ENCODE results near the gene XG. TPM values are rescaled to one million over a fixed set of nuclear protein-coding genes. Genes with fewer than 3 reads are reported as not detected.
"Not testable (repeated sequence)": the region's sequence is repeated elsewhere in the genome, so short reads cannot be mapped to it uniquely, and the experiment has no call there.

The XG gene
- total RNA-seq, 2 experiments from 2014 or later, result not detected

DNA sequence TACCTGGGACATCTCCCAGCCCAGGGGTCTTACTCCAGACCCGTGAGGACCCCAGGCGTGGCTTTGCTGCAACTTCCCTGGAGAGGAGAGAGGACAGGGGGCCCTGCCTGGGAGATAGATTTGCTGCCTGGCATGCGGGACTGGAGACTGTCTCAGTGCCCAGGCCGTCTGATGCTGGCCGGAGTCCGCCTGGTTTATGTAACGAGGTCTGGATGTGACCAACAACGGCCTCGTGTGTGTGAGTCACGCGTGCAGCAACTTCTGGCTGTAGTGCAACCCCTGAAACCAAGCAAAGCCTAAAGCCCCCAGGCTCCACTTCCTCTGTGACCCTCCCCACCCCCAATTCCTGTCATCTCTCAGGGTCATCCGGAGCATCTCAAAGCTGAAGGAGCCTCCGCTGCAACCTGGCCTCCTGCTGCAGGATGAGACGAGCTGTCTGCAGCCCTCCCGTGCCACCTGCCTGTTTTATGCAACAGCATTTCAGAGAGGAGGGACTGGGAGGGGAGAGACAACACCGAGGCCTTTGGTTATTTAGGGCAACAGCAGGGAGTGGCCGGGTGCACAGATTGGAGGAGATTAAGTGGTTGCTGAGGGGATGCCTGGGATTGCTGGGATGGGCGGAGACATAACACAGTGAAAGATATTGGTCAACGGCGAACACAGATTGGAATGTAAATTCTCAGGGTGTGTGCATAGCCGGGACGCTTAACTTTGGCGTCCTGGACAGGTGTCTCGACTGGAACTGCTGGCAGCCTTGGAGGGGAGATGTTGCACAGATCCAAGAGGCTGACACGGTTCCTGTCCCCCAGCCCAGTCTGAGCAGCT lies 16.0 kb downstream of the XG start:
- TF ChIP-seq, protein P1, sequence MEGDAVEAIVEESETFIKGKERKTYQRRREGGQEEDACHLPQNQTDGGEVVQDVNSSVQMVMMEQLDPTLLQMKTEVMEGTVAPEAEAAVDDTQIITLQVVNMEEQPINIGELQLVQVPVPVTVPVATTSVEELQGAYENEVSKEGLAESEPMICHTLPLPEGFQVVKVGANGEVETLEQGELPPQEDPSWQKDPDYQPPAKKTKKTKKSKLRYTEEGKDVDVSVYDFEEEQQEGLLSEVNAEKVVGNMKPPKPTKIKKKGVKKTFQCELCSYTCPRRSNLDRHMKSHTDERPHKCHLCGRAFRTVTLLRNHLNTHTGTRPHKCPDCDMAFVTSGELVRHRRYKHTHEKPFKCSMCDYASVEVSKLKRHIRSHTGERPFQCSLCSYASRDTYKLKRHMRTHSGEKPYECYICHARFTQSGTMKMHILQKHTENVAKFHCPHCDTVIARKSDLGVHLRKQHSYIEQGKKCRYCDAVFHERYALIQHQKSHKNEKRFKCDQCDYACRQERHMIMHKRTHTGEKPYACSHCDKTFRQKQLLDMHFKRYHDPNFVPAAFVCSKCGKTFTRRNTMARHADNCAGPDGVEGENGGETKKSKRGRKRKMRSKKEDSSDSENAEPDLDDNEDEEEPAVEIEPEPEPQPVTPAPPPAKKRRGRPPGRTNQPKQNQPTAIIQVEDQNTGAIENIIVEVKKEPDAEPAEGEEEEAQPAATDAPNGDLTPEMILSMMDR (IDR thresholded peaks at IDR 0.05), result no peak
- H3K4me1 Mint-ChIP-seq (ENCODE audit: low read depth), result peaks cover 4% of the 10 kb centered on the region
- no peak for DNase-seq
- ChIA-PET POLR2A (no interaction called here), CTCF (no interaction called here)
- H3K4me3 Mint-ChIP-seq, result no peak overlapping the region
- intact Hi-C loops (cut with micrococcal nuclease), result no loop called here
- ATAC-seq, result no peak
- peaks cover 2% of the 10 kb centered on the region for H3K27me3 Mint-ChIP-seq
- H3K36me3 Mint-ChIP-seq (ENCODE audit: low read depth), result no peaks in the 10 kb centered on the region
- H3K27ac Mint-ChIP-seq, result no peak overlapping the region
- H3K9me3 Mint-ChIP-seq, result no peaks in the 10 kb centered on the region

DNA sequence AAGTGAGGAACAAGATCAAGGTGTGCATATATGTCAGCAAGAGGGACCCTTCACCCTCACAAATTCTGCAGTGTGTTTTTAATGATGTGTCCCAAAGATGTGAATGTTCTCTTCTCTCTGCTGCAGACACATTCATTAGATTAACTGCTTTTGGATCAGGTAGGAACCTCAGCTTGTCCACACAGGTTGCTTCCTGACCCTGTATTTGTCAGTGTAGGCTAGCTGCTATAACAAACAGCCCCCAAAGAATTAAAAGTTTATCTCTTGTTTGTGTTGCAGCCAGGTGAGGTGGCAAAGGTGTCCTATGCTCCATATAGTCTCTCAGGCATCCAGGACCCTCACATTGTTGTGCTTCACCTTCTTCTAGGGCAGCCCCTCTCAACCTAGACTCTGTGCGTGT lies 17.8 kb downstream of the XG start:
- no peak overlapping the region for H3K27ac Mint-ChIP-seq
- intact Hi-C loops (cut with micrococcal nuclease), result no loop called here
- H3K36me3 Mint-ChIP-seq (ENCODE audit: low read depth), result no peaks in the 10 kb centered on the region
- H3K9me3 Mint-ChIP-seq, result peaks cover 4% of the 10 kb centered on the region
- H3K27me3 Mint-ChIP-seq, result peaks cover 2% of the 10 kb centered on the region
- no peak overlapping the region for H3K4me3 Mint-ChIP-seq
- no peak for ATAC-seq
- no peak for DNase-seq
- ChIA-PET CTCF (no interaction called here), POLR2A (no interaction called here)
- TF ChIP-seq, protein P1 (IDR thresholded peaks at IDR 0.05), result no peak
- H3K4me1 Mint-ChIP-seq (ENCODE audit: low read depth), result peaks cover 4% of the 10 kb centered on the region

DNA sequence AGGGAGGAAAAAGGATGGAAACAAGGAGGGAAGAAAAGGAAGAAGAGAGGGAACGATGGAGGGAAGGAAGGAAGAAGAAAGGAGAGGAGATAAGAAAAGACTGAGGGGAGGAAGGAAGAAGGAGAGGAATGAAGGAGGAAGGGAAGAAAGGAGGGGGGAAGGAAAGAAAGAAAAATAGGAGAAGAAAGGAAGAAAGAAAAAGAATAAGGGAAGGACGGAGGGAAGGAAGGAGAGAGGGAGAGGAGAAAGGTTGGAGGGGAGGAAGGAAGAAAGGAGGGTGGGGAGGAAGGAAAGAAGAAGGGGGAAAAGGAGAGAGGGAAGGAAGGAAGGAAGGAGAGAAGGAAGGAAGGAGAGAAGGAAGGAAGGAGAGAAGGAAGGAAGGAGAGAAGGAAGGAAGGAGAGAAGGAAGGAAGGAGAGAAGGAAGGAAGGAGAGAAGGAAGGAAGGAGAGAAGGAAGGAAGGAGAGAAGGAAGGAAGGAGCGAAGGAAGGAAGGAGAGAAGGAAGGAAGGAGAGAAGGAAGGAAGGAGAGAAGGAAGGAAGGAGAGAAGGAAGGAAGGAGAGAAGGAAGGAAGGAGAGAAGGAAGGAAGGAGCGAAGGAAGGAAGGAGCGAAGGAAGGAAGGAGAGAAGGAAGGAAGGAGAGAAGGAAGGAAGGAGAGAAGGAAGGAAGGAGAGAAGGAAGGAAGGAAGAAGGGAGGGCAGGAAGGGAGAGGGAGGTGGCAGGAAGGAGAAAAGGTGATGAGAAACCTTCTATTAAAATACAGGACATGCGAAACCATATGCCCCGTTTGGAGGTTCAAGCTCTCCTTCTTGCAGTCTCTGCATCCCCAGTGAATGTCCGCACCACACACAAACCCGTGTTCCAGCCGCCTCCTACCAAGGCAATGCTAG lies 21.6 kb downstream of the XG start:
- ATAC-seq; H3K4me1 Mint-ChIP-seq (ENCODE audit: low read depth); H3K9me3 Mint-ChIP-seq; intact Hi-C loops (cut with micrococcal nuclease); H3K27ac Mint-ChIP-seq; POLR2A ChIA-PET; H3K27me3 Mint-ChIP-seq; H3K36me3 Mint-ChIP-seq (ENCODE audit: low read depth); CTCF ChIA-PET; DNase-seq; H3K4me3 Mint-ChIP-seq: not testable (repeated sequence)

DNA sequence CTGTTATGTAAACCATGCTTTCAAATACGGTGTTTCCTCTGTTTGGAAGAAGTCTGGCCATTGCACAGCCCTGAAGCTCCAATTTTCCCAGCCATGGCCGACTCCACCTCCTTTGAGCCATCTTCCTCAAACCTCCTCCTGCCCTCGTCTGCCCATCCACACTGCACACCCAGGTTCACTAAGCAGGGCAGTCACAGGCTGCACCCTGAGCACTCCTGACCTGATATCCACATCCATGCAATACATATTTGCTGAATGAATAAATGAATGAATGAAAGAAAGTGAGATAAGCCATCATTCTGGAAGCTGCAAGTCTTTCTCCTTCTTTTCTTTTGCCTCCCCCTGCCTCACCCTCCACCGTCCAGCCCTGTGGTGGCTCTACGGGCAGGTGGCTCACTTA lies 22.2 kb downstream of the XG start:
- no peaks in the 10 kb centered on the region for H3K4me1 Mint-ChIP-seq (ENCODE audit: low read depth)
- TF ChIP-seq, protein P1 (IDR thresholded peaks at IDR 0.05), result no peak
- no peak overlapping the region for H3K27ac Mint-ChIP-seq
- ATAC-seq, result no peak
- no peak overlapping the region for H3K4me3 Mint-ChIP-seq
- ChIA-PET POLR2A (no interaction called here), CTCF (no interaction called here)
- peaks cover 6% of the 10 kb centered on the region for H3K9me3 Mint-ChIP-seq
- H3K27me3 Mint-ChIP-seq, result peaks cover 2% of the 10 kb centered on the region
- no peak for DNase-seq
- H3K36me3 Mint-ChIP-seq (ENCODE audit: low read depth), result no peaks in the 10 kb centered on the region
- intact Hi-C loops (cut with micrococcal nuclease), result no loop called here

DNA sequence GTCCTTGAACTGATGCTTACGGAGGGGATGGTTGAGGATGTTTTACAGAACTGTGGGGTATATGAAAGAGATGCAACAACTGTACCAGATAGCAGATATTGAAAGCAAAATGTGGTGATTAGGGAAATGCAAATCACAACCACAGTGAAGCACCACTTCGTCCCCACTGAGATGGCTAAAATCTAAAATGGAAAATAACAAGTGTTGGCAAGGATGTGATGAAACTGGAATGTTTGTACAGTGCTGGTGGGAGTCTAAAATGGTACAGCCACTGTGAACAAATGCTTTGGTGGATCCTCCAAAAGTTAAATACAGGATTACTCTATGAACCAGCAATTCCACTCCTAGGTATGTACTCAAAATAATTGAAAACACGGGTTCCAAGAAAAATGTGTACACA lies 22.9 kb downstream of the XG start:
- CTCF ChIA-PET, result no interaction called here
- ATAC-seq (no peak), DNase-seq (no peak)
- no peaks in the 10 kb centered on the region for H3K36me3 Mint-ChIP-seq (ENCODE audit: low read depth)
- TF ChIP-seq, protein P1 (IDR thresholded peaks at IDR 0.05), result no peak
- no peak overlapping the region for H3K27ac Mint-ChIP-seq
- no peak overlapping the region for H3K4me3 Mint-ChIP-seq
- peaks cover 2% of the 10 kb centered on the region for H3K27me3 Mint-ChIP-seq
- peaks cover 6% of the 10 kb centered on the region for H3K9me3 Mint-ChIP-seq
- H3K4me1 Mint-ChIP-seq (ENCODE audit: low read depth), result no peaks in the 10 kb centered on the region
- POLR2A ChIA-PET, result no interaction called here
- intact Hi-C loops (cut with micrococcal nuclease), result no loop called here

DNA sequence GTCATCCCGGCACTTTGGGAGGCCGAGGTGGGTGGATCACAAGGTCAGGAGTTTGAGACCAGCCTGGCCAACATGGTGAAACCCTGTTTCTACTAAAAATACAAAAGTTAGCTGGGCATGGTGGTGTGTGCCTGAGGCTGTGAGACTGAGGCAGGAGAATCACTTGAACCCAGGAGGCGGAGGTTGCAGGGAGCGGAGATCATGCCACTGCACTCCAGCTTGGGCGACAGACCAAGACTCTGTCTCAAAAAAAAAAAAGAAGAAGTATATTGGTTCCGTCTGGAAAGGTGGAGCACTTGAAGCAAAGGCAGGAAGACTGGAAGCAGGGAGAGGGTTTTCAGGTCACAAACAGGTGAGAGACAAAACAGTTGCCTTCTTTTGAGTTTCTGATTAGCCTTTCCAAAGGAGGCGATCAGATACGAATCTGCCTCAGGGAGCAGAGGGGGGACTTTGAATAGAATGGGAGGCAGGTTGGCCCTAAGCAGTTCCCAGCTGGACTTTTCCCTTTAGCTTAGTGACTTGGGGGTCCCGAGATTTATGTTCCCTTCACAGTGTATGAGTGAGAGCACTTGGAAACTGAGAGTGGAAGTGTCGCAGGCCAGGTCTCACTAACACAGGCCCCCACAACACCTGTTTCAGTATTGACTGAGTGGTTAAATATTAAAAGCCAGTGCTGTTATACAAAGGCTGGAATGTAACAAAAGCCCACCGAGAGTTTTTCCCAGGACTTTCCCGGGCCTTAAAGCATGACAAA lies 28.8 kb downstream of the XG start:
- DNase-seq; CTCF ChIA-PET; intact Hi-C loops (cut with micrococcal nuclease); H3K36me3 Mint-ChIP-seq (ENCODE audit: low read depth); H3K27ac Mint-ChIP-seq; ATAC-seq; POLR2A ChIA-PET; H3K9me3 Mint-ChIP-seq; H3K4me1 Mint-ChIP-seq (ENCODE audit: low read depth); H3K4me3 Mint-ChIP-seq; H3K27me3 Mint-ChIP-seq: not testable (repeated sequence)

All from activated CD8-positive, alpha-beta T cell treated with anti-CD3 and anti-CD28 coated beads for 36 hours (primary cell).